GM21360 (cell line): ENCODE results near the gene ERGIC1.
"Not testable (repeated sequence)": the region's sequence is repeated elsewhere in the genome, so short reads cannot be mapped to it uniquely, and the experiment has no call there.

Source experiments
- ATAC-seq: cut with Tn5 transposase; IDR thresholded peaks from one replicate; pipeline ENCODE4 v1.9.1; 2021; ENCODE audit warnings: mild to moderate bottlenecking, moderate library complexity; ENCODE audit not compliant: unreplicated experiment

ERGIC1 gene

DNA sequence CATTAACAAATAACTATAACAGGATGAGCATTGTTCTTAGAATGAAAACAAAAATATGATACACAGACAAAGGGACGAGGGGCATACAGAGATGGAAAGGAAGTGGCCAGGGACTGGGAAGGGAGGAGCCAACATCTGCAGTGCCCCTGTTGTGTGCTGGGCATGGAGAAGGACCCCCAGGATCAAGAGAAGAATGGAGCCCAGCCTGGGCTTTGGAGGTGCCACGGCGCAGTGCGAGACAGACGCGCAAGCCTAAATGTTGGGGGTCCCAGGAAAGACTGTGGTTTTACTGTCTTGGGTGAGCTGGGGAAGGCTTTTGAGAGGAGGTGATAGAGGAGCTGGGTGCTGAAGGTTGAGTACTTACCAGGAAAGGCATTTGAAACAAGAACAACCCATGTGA is 34.6 kb upstream of the ERGIC1 start:
- ATAC-seq: no peak

DNA sequence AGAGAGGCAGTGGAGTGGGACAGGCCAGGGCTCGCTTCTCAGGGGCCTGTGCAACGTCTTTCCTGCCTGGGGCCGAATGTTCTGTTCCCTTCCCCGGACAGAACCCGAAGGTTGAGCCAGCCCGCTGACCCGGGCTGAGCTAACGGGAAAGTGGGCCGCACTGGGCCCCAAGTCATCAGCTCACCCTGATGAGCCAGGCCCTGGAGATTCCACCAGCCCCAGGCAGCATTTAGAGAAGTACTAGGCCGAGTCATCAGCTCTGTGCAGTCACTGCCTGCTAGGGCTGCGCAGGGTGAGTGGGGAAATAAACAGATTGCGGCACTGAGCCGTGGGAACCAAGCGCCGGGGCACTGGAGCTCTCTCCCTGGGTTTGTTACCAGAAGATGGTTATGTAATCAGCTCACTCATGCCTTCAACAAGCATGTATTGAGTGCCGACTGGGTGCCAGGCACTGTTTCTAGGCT is 33.9 kb upstream of the ERGIC1 start:
- no peak for ATAC-seq

- no peak for ATAC-seq
Measured at GRCh38 chr5:172801179-172801671, 32.8 kb upstream of the ERGIC1 start.

GRCh38 chr5:172802112-172802511 is 31.9 kb upstream of the ERGIC1 start:
- ATAC-seq: no peak

- no peak for ATAC-seq
Measured at GRCh38 chr5:172802567-172803176, 31.4 kb upstream of the ERGIC1 start.

- no peak for ATAC-seq
Measured at GRCh38 chr5:172805018-172805683, 28.9 kb upstream of the ERGIC1 start.

GRCh38 chr5:172805736-172806255 is 28.3 kb upstream of the ERGIC1 start:
- no peak for ATAC-seq

DNA sequence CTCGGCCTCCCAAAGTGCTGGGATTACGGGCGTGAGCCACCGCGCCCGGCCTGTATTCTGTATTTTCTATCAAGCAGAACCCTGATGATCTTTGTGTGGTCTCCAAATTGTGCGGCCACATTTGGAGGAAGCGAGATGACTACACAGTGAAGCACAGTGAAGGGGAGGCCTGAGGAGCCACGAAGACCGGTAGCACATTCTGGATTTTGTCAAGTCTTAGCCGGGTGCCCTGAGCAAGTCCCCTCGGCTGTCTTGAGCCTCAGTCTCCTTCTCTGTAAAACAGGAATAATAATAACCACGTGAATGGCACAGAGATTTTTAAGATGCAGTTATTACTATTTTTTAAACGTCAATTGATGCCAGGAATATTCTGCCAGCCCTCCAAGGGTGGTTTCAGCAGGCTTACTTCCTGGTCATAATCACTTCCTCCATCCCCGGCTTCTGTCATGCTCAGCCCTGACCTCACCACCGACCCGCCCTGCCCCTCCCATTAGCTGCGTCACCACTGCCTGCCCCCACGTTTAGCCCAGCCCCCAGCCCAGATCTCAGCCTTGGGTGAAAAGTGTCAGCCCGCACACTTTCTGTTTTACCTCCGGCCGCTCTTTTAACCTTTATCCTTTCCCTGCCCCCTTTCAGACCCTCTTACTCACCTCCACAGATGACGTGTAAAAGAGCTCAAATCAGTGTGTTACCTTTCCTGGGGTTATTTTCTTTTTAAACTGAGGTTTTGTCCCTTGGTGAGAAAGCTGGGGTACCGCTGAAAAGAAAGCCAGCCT is 27.0 kb upstream of the ERGIC1 start:
- peak; percentile 95 for ATAC-seq

DNA sequence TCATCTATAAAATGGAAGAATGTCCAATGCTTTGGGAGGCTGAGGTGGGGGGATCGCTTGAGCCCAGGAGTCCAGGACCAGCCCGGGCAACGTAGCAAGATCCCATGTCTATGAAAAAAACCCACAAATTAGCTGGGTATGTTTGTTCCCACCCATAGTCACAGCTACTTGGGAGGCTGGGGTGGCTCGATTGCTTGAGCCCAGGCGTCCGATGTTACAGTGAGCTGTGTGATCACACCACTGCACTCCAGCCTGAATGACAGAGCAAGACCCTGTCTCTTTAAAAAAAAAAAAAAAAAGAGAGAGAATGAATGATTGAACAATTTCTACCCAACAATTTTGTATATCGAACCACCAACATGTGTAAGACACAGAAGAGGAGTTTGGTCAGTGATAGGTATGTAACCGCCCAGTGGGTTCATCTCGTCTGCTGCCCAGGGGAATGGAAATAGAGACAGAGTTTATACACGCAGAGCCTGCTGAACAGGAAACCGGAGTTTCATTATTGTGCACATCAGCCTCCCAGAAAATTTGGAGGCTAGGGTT is 26.2 kb upstream of the ERGIC1 start:
- no peak for ATAC-seq

- no peak for ATAC-seq
Measured at GRCh38 chr5:172809774-172810173, 24.3 kb upstream of the ERGIC1 start.

- not testable (repeated sequence) for ATAC-seq
Measured at GRCh38 chr5:172810996-172811395, 23.1 kb upstream of the ERGIC1 start.

DNA sequence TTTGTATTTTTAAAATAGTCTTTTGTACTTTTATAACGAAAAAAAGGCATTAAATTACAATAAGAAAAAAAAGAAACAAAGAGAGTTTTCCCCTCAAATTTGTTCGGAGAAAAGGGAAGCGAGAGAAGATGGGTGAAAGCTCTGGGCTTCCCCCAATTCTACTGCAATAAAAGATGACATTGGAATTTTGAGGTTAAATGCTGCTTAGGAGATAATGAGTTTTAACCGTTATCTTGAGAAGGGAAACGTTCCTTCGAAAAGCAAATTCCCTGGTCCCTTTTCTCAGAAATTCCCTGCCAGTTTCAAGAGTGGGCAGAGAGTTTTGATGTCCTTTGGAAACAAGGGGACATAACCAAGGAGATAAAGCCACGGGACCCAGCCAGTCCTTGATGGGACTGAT is 18.4 kb upstream of the ERGIC1 start:
- ATAC-seq: no peak

DNA sequence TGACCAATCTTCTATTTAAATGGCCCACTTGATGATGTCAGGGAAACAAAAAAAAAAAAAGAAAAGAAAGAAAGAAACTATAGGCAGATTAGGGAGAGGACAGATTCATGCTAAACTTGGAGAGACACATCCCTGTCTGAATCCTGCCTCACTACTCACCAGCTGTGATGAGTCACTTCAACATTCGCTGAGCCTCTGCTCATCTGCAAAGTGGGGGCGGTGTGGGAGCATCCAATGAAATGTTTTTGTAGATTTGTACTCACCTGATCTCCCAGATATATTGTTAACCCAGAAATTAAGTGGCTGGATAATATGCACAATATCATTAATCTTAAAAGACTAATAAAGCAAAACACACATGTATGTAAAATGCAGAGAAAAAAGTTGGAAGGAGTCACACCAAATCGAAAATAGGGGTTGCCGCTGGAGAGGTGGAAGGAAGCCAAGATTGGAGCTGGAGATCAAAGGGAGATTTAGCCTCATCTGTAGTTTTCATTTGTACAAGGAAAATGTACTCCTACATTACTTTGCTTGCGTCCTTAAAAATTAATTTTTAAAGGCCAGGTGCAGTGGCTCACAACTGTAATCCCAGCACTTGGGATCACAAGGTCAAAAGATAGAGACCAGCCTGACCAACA is 17.0 kb upstream of the ERGIC1 start:
- ATAC-seq: no peak

DNA sequence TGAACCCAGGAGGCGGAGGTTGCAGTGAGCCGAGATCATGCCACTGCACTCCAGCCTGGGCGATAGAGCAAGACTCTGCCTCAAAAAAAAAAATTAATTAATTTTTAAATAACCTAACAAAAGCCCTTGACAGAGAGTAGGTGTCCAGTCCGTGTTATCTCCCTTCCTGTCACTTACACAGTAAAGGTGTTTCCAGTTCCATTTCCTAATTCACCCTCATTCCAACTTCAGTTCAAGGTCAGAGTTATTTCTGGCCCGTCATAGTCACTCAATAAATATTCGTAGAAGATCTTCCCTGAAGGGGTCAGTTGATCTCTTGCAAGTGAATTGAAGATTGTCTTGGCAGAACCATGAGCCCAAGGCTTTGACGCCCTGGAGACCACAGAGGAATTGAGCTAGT is 16.4 kb upstream of the ERGIC1 start:
- no peak for ATAC-seq

GRCh38 chr5:172818081-172818480 is 16.0 kb upstream of the ERGIC1 start:
- ATAC-seq: no peak

DNA sequence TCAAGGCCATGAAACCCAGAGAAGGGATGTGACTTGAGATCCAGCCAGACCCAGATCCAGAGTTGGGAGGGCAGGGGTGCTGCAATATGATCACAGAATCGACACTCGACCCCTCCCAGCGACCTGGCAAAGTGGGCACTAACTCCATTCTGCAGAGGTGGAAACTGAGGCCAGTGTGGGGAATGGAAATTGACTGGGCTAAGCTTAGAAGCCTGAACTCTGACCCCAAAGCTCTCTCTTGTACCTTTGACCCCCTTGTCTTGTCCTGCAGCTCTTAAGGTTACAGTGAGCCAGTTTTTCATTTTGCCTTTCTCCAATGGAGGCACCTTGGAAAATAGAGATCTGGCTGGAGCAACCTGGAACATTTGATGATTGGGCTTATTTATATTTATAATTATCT is 14.5 kb upstream of the ERGIC1 start:
- no peak for ATAC-seq

DNA sequence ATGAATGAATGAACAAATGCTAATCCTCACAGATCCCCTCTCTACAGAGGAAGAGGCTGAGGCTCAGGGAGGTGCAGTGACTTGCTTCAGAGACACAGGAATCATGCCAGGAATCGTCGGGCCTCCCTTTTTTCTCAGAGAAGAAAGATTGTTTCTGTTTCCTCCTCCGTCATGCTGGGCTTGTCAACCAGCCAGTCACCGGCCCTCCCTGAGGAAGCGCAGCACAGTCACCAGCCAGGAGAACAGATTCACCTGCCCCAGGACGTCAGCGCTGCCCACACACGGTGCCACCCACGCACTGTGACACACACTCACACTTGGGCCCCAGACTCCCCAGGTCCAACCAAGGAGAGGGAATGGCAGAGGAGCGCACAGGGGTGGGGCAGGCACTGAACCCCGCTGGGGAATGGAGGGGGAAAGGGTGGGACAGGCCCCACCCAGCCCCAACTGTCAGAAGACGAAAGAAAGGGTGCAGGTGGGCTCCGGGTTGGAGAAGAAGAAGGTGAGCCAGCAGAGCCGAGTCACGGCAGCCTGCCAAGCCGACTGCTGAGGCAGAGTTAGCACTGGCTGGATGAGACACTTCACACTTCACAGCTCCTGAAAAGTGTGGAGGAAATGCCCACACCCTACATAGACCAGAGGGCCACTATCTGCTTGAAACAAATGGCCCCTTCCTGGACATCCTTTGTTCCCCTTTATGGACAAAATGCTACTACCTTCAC is 13.8 kb upstream of the ERGIC1 start:
- ATAC-seq: no peak

GRCh38 chr5:172821340-172821985 is 12.6 kb upstream of the ERGIC1 start:
- no peak for ATAC-seq

DNA sequence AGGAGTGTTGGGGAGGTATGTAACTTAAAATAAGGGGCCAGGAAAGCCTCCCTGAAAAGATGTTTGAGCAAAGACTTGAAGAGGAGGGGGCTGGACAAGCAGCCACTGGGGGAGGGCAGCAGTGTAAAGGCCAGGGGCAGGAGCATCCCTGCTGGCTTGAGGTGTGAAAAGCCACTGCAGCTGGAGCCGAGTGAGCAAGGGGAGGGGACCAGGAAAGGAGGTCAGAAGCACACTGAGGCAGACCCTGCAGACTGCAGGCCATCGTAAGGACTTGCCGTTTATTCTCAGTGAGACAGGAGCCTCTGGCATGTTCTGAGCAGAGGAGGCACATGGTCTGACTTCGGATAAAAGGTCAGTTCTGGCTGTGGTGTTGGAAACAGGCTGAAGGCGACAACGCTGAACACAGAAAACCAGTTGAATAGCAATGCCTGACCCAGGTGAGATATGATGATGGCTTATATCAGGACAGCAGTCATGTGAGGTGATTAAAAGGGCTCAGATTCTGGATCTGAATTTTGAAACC is 10.2 kb upstream of the ERGIC1 start:
- ATAC-seq: no peak
